Fibroblast of lung (primary cell): ENCODE data around the gene SEC31B. TPM values are rescaled to one million over a fixed set of nuclear protein-coding genes. Genes with fewer than 3 reads are reported as not detected.

Experiments used
- DNase-seq, 2 donors: peaks; one replicate each; pipeline versions ENCODE4 v3.0.0 to v3.0.0-alpha.2; 2010; ENCODE audit warnings: low read depth in 2 of 2
- H2AFZ ChIP-seq: 2 replicates; pipeline ENCODE4 v1.5.1; 2012; ENCODE audit warnings: low read length, control low read depth, inconsistent platforms
- H3K27ac ChIP-seq: 2 replicates; pipeline ENCODE4 v1.5.1; 2011; ENCODE audit warnings: low read length, control low read depth; ENCODE audit not compliant: insufficient read depth
- H3K27me3 ChIP-seq: 2 replicates; pipeline ENCODE4 v1.5.1; 2011; ENCODE audit warnings: mild to moderate bottlenecking, low read length; ENCODE audit not compliant: control insufficient read depth, insufficient read depth
- H3K36me3 ChIP-seq: 2 replicates; pipeline ENCODE4 v1.5.1; 2011; ENCODE audit warnings: low read length; ENCODE audit not compliant: control insufficient read depth, insufficient read depth
- H3K4me1 ChIP-seq: 2 replicates; pipeline ENCODE4 v1.5.1; 2011; ENCODE audit warnings: low read length; ENCODE audit not compliant: control insufficient read depth, insufficient read depth; ENCODE audit errors: extremely low read depth
- H3K4me2 ChIP-seq: 2 replicates; pipeline ENCODE4 v1.5.1; 2011; ENCODE audit warnings: low read length, control low read depth; ENCODE audit not compliant: insufficient read depth; ENCODE audit errors: extremely low read depth
- H3K4me3 ChIP-seq, 4 experiments: fragments of 200-600 bp in 1 of 4; sonication (generic) in 1 of 4; replicated peaks in 1 of 4; 2 replicates each; pipeline ENCODE4 v1.5.1; 2011 to 2016; ENCODE audit warnings: low read length in 4 of 4, low read depth in 3 of 4, mild to moderate bottlenecking in 3 of 4, control low read depth in 2 of 4, inconsistent platforms in 1 of 4, mixed read lengths in 1 of 4; ENCODE audit not compliant: insufficient read depth in 1 of 4; ENCODE audit errors: control extremely low read depth in 1 of 4
- H3K79me2 ChIP-seq: 2 replicates; pipeline ENCODE4 v1.5.1; 2012; ENCODE audit warnings: mild to moderate bottlenecking, low read length, inconsistent platforms; ENCODE audit not compliant: control insufficient read depth, insufficient read depth
- H3K9ac ChIP-seq: 2 replicates; pipeline ENCODE4 v1.5.1; 2011; ENCODE audit warnings: mild to moderate bottlenecking, low read length, control low read depth; ENCODE audit not compliant: insufficient read depth
- H3K9me3 ChIP-seq: 2 replicates; pipeline ENCODE4 v1.5.1; 2012; ENCODE audit warnings: low read depth, low read length; ENCODE audit not compliant: control insufficient read depth, insufficient read depth
- H4K20me1 ChIP-seq: 2 replicates; pipeline ENCODE4 v1.5.1; 2011; ENCODE audit warnings: low read length; ENCODE audit not compliant: control insufficient read depth, insufficient read depth; ENCODE audit errors: extremely low read depth
- EZH2 ChIP-seq: IDR thresholded peaks from 2 replicates; pipeline ENCODE4 v1.5.1; 2012; ENCODE audit warnings: low read length, control low read depth, mild to moderate bottlenecking; ENCODE audit errors: missing control alignments
- polyA plus RNA-seq, 2 donors: library from polyadenylated mRNA; depleted of rRNA in 1 of 2; stranded (reverse) in 1 of 2; unstranded in 1 of 2; fragments of >200 nt; gene quantifications; 2 replicates each; pipeline ENCODE4 v1.2.1, GENCODE V29; 2011 to 2012; ENCODE audit warnings: missing spikeins in 1 of 2
- total RNA-seq: library from RNA; depleted of rRNA; stranded (reverse); fragments of >200 nt; gene quantifications from 2 replicates; pipeline ENCODE4 v1.2.1, GENCODE V29; 2014
- TF ChIP-seq, protein P1 (sequence below), 2 donors: IDR thresholded peaks in 1 of 2; conservative IDR thresholded peaks in 1 of 2; 1 replicate in 1 of 2; 2 replicates in 1 of 2; pipeline ENCODE4 v1.5.1; 2011 to 2012; ENCODE audit warnings: low read length in 2 of 2, control low read depth in 1 of 2, inconsistent platforms in 1 of 2, low read depth in 1 of 2, mild to moderate bottlenecking in 1 of 2

Gene SEC31B
- total and polyA plus RNA-seq, 2 donors (not counting 1 experiment from before 2014, with no cell fraction given): 2.7 to 3.0 TPM

DNA sequence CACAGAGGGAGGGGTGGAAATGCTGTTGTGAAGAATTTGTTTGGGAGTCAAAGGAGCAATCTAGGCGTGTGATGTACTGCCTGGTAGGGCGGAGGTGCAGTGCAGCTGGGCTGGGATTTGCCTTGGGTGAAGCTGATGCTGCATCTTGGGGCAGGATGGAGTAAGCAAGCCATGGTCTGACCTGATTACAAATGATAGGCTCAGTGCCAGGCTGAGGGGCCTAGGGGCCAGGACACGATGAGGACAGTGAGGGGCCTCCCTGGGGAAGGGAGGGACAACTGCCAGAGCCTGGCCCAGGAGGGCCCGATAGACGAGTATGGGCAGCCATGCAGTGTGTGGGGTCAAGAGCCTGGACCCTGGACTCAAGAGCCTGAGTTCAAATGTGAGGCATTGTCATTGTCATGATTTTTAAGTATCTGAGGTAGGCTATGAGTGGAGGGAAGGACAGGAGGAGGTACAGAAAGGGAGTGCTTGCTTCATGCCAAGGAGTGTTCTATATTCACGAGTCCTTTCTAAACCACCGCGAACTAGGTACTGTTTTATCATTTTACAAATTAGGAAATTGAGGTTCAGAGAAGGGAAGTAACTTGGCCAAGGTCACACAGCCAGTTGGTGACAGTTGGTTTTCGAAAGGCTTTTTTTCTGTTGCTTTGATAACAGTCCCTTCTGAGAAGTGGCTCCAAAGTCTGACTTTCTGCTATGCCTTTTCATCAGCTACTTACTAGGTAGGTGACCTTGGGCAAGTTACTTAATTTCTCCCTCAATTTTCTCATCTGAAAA is 45.7 kb upstream of the SEC31B start:
- Histone ChIP-seq H3K36me3 (no peaks in the 10 kb centered on the region), H2AFZ (no peak overlapping the region), H3K79me2 (no peaks in the 10 kb centered on the region), H3K4me2 (no peak overlapping the region), H3K9ac (no peak overlapping the region), H3K4me3 (no peak overlapping the region), H3K27me3 (peaks cover 44% of the 10 kb centered on the region), H3K27ac (no peak overlapping the region), H4K20me1 (no peaks in the 10 kb centered on the region), H3K4me1 (no peaks in the 10 kb centered on the region), H3K9me3 (no peaks in the 10 kb centered on the region)
- no peak for TF ChIP-seq EZH2
- TF ChIP-seq, protein P1, sequence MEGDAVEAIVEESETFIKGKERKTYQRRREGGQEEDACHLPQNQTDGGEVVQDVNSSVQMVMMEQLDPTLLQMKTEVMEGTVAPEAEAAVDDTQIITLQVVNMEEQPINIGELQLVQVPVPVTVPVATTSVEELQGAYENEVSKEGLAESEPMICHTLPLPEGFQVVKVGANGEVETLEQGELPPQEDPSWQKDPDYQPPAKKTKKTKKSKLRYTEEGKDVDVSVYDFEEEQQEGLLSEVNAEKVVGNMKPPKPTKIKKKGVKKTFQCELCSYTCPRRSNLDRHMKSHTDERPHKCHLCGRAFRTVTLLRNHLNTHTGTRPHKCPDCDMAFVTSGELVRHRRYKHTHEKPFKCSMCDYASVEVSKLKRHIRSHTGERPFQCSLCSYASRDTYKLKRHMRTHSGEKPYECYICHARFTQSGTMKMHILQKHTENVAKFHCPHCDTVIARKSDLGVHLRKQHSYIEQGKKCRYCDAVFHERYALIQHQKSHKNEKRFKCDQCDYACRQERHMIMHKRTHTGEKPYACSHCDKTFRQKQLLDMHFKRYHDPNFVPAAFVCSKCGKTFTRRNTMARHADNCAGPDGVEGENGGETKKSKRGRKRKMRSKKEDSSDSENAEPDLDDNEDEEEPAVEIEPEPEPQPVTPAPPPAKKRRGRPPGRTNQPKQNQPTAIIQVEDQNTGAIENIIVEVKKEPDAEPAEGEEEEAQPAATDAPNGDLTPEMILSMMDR (conservative IDR thresholded peaks at IDR 0.05 in 1 of 2, IDR thresholded peaks at IDR 0.05 in 1 of 2; ENCODE audit: low read depth in 1 of 2, low read length in 2 of 2): no peak
- DNase-seq: no peak

DNA sequence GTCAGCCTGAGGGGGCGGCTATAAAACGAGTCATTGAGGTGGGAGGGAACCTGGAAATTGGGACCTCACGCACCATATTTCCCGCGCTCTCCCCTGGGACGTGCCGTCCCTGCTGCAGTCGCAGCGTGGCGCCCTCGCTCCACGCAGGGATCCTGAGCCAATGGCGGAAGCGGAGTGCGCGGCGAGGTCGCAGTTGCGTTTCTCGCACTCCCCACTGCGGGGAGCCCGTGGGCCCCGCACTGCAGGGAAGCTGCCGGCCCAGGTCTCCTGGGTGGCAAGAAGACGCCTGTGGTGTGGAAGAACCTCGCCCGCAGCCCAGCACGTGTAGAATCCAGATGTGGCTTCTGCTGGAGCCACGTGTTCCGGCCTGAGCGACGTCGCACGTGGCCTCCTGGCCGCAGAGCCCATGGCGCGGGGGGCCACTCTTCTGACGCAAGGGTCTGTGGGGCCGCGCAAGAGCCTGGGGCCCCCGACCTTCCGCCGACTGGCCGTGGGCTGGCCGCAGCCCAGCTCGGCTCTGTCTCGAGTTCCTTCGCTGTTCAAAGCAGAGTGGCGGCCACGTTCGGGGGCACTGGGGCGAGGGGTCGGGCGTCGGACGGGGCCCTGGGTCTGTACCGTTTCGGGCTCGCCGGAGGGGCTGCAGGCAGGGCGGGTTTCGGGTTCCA is 42.5 kb upstream of the SEC31B start:
- Histone ChIP-seq H3K9ac (no peak overlapping the region), H3K9me3 (no peaks in the 10 kb centered on the region), H3K4me1 (no peaks in the 10 kb centered on the region), H3K4me2 (no peak overlapping the region), H2AFZ (no peak overlapping the region), H3K79me2 (no peaks in the 10 kb centered on the region), H3K27me3 (peaks cover 19% of the 10 kb centered on the region), H3K36me3 (no peaks in the 10 kb centered on the region), H4K20me1 (no peaks in the 10 kb centered on the region), H3K27ac (no peak overlapping the region), H3K4me3 (no peak overlapping the region)
- peak; percentile 57 to 62 for DNase-seq
- peak; percentile 65 for TF ChIP-seq EZH2
- TF ChIP-seq, protein P1 (conservative IDR thresholded peaks at IDR 0.05 in 1 of 2, IDR thresholded peaks at IDR 0.05 in 1 of 2; ENCODE audit: low read depth in 1 of 2, low read length in 2 of 2): peak; percentile 49 to 71

DNA sequence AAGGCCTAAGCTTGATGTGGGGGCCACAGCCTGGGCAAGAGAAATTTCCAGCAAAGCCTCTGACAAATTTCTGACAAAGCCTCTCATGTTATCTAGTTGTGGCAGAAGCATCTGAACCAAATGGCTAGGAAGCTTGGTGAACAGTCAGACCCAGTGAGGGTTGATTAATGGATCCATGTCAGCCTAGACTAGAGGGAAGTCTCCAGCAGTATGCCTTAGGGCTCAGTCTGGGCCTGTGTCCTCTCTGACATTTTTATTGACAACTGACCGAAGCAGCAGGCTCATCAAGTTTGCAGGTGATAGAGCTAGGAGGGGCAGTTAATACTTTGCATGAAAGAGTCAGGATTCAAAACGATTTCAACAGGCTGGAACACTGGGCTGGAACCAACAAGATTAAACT is 41.3 kb upstream of the SEC31B start:
- Histone ChIP-seq H3K4me3 (no peak overlapping the region), H3K9ac (no peak overlapping the region), H3K36me3 (peaks cover 2% of the 10 kb centered on the region), H3K79me2 (no peaks in the 10 kb centered on the region), H3K27me3 (peaks cover 18% of the 10 kb centered on the region), H4K20me1 (no peaks in the 10 kb centered on the region), H3K27ac (no peak overlapping the region), H2AFZ (no peak overlapping the region), H3K4me1 (no peaks in the 10 kb centered on the region), H3K4me2 (no peak overlapping the region), H3K9me3 (no peaks in the 10 kb centered on the region)
- DNase-seq: no peak
- TF ChIP-seq, protein P1 (conservative IDR thresholded peaks at IDR 0.05 in 1 of 2, IDR thresholded peaks at IDR 0.05 in 1 of 2; ENCODE audit: low read depth in 1 of 2, low read length in 2 of 2): no peak
- no peak for TF ChIP-seq EZH2
